GM23338 (cell line): ENCODE results near the gene GPR149. TPM values are rescaled to one million over a fixed set of nuclear protein-coding genes. Genes with fewer than 3 reads are reported as not detected.
A peak's percentile ranks its signal among the peaks of the same experiment; 100 is the strongest.

Experiments
- ATAC-seq: fragments of 200-7000 bp; cut with Tn5 transposase; 3 replicates; pipeline ENCODE4 v1.9.1; 2020
- DNase-seq: peaks from one replicate; pipeline ENCODE4 v3.0.0-alpha.2; 2015; ENCODE audit warnings: low spot score
- H2AFZ ChIP-seq: fragments of 200-600 bp; sonication (generic); 2 replicates; pipeline ENCODE4 v1.8.0; 2016; ENCODE audit warnings: antibody characterized with exemption, mild to moderate bottlenecking, moderate library complexity
- H3F3A ChIP-seq: fragments of 200-600 bp; sonication (generic); replicated peaks from 2 replicates; pipeline ENCODE4 v1.8.0; 2017; ENCODE audit warnings: antibody characterized with exemption, mixed run types, low read depth
- H3K27ac ChIP-seq: fragments of 200-600 bp; sonication (generic); 2 replicates; pipeline ENCODE4 v1.6.1; 2016; ENCODE audit warnings: low read depth
- H3K27me3 ChIP-seq: fragments of 200-600 bp; sonication (generic); 2 replicates; pipeline ENCODE4 v1.8.0; 2016; ENCODE audit warnings: mild to moderate bottlenecking, mixed run types, moderate library complexity; ENCODE audit not compliant: insufficient read depth
- H3K36me3 ChIP-seq: fragments of 200-600 bp; sonication (generic); 2 replicates; pipeline ENCODE4 v1.8.0; 2016; ENCODE audit warnings: mild to moderate bottlenecking; ENCODE audit not compliant: insufficient read depth
- H3K4me1 ChIP-seq: fragments of 200-600 bp; sonication (generic); 2 replicates; pipeline ENCODE4 v1.8.0; 2016; ENCODE audit warnings: mild to moderate bottlenecking, moderate library complexity; ENCODE audit not compliant: insufficient read depth
- H3K4me2 ChIP-seq: fragments of 200-600 bp; sonication (generic); 2 replicates; pipeline ENCODE4 v1.7.1; 2017; ENCODE audit warnings: mixed run types
- H3K4me3 ChIP-seq: fragments of 200-600 bp; sonication (generic); 2 replicates; pipeline ENCODE4 v1.6.1; 2016; ENCODE audit warnings: mixed run types
- H3K79me2 ChIP-seq: fragments of 200-600 bp; sonication (generic); replicated peaks from 2 replicates; pipeline ENCODE4 v1.8.0; 2017; ENCODE audit warnings: mild to moderate bottlenecking; ENCODE audit not compliant: insufficient read depth
- H3K9me2 ChIP-seq: fragments of 200-600 bp; sonication (generic); 2 replicates; pipeline ENCODE4 v1.8.0; 2017; ENCODE audit not compliant: insufficient read depth
- H4K20me1 ChIP-seq: fragments of 200-600 bp; sonication (generic); replicated peaks from 2 replicates; pipeline ENCODE4 v1.8.0; 2017; ENCODE audit warnings: mild to moderate bottlenecking; ENCODE audit not compliant: insufficient read depth
- H3K27ac Mint-ChIP-seq: 2 replicates; pipeline ENCODE4 v1.8.0; 2020; ENCODE audit warnings: inconsistent platforms, mild to moderate bottlenecking, moderate library complexity, mixed read lengths
- H3K27me3 Mint-ChIP-seq: 3 replicates; pipeline ENCODE4 v1.8.0; 2022; ENCODE audit warnings: low read depth, mild to moderate bottlenecking, moderate library complexity, mixed read lengths, inconsistent platforms; ENCODE audit not compliant: insufficient read depth, poor library complexity
- H3K36me3 Mint-ChIP-seq: 3 replicates; pipeline ENCODE4 v1.8.0; 2021; ENCODE audit warnings: low read depth, mild to moderate bottlenecking, inconsistent platforms, moderate library complexity, mixed read lengths
- H3K4me1 Mint-ChIP-seq: 3 replicates; pipeline ENCODE4 v1.8.0; 2020; ENCODE audit warnings: mild to moderate bottlenecking, inconsistent platforms, mixed read lengths
- H3K4me3 Mint-ChIP-seq: 3 replicates; pipeline ENCODE4 v1.8.0; 2021; ENCODE audit warnings: moderate library complexity, mild to moderate bottlenecking, inconsistent platforms, mixed read lengths
- H3K9me3 Mint-ChIP-seq: 3 replicates; pipeline ENCODE4 v1.8.0; 2020; ENCODE audit warnings: moderate library complexity, mild to moderate bottlenecking, inconsistent platforms, mixed read lengths
- CREB1 ChIP-seq: fragments of 250-450 bp; sonication (Bioruptor Pico); IDR thresholded peaks from 2 replicates; pipeline ENCODE4 v1.5.0; 2020; ENCODE audit warnings: low read depth, mild to moderate bottlenecking, moderate library complexity
- CTCF ChIP-seq, 2 experiments: fragments of 200-600 bp in 1 of 2; sonication (generic) in 1 of 2; conservative IDR thresholded peaks; 2 replicates each; pipeline versions ENCODE4 v1.5.1 to v1.6.1; 2016 to 2017; ENCODE audit warnings: antibody characterized with exemption in 2 of 2, low read depth in 2 of 2, mild to moderate bottlenecking in 2 of 2, moderate library complexity in 1 of 2
- EZH2 ChIP-seq: fragments of 200-600 bp; sonication (generic); IDR thresholded peaks from one replicate; pipeline ENCODE4 v1.8.0; 2017; ENCODE audit warnings: antibody characterized with exemption, mild to moderate bottlenecking, low read depth; ENCODE audit not compliant: unreplicated experiment
- EZH2phosphoT487 ChIP-seq: fragments of 200-600 bp; sonication (generic); IDR thresholded peaks from one replicate; pipeline ENCODE4 v1.8.1; 2018; ENCODE audit warnings: antibody characterized with exemption; ENCODE audit not compliant: unreplicated experiment
- JUNB ChIP-seq: IDR thresholded peaks from one replicate; pipeline ENCODE4 v1.6.1; 2016; ENCODE audit warnings: antibody characterized with exemption; ENCODE audit not compliant: unreplicated experiment
- NANOG ChIP-seq: IDR thresholded peaks from 2 replicates; pipeline ENCODE4 v1.6.1; 2016; ENCODE audit warnings: antibody characterized with exemption, borderline replicate concordance
- POLR2AphosphoS5 ChIP-seq: IDR thresholded peaks from 2 replicates; pipeline ENCODE4 v1.6.1; 2016; ENCODE audit warnings: antibody characterized with exemption, low read depth
- REST ChIP-seq: IDR thresholded peaks from one replicate; pipeline ENCODE4 v1.6.1; 2018; ENCODE audit warnings: antibody characterized with exemption; ENCODE audit not compliant: unreplicated experiment
- STAT1 ChIP-seq: IDR thresholded peaks from one replicate; pipeline ENCODE4 v1.6.1; 2016; ENCODE audit warnings: antibody characterized with exemption; ENCODE audit not compliant: unreplicated experiment
- ZNF114 ChIP-seq: fragments of 250-450 bp; sonication (Bioruptor Pico); IDR thresholded peaks from 2 replicates; pipeline ENCODE4 v1.5.0; 2020; ENCODE audit warnings: mild to moderate bottlenecking, moderate library complexity
- polyA plus RNA-seq: library from polyadenylated mRNA; unstranded; fragments of >200 nt; fragmentation: Nextera tagmentation; extraction: Ambion mirVana; gene quantifications from 2 replicates; pipeline ENCODE4 v1.2.1, GENCODE V29; 2016
- total RNA-seq: library from RNA; depleted of rRNA; stranded (reverse); fragments of >200 nt; shearing (Covaris generic); gene quantifications from 2 replicates; pipeline ENCODE4 v1.2.3, GENCODE V29; 2014

Gene GPR149
- total and polyA plus RNA-seq, 2 experiments from 2014 or later = 0.11 to 0.21 TPM

- H3K27ac Mint-ChIP-seq = no peak overlapping the region
- Histone ChIP-seq H3K9me2 (no peaks in the 10 kb centered on the region), H2AFZ (no peak overlapping the region), H4K20me1 (no peaks in the 10 kb centered on the region), H3K27ac (no peak overlapping the region), H3F3A (no peaks in the 10 kb centered on the region), H3K79me2 (no peaks in the 10 kb centered on the region), H3K27me3 (no peaks in the 10 kb centered on the region), H3K36me3 (no peaks in the 10 kb centered on the region), H3K4me3 (no peak overlapping the region), H3K4me2 (no peak overlapping the region), H3K4me1 (no peaks in the 10 kb centered on the region)
- H3K27me3 Mint-ChIP-seq = no peaks in the 10 kb centered on the region
- TF ChIP-seq EZH2 = no peak
- peak; percentile 90 for TF ChIP-seq REST
- DNase-seq = peak; percentile 68
- H3K4me1 Mint-ChIP-seq = no peaks in the 10 kb centered on the region
- H3K36me3 Mint-ChIP-seq = no peaks in the 10 kb centered on the region
- H3K9me3 Mint-ChIP-seq = no peaks in the 10 kb centered on the region; the same call in 2 of the 3 replicates
- ATAC-seq = no peak
- no peak overlapping the region for H3K4me3 Mint-ChIP-seq
Observed at GRCh38 chr3:154421083-154421482, 8.9 kb downstream of the GPR149 start.

GRCh38 chr3:154398084-154398967, 31.7 kb downstream of the GPR149 start:
- no peaks in the 10 kb centered on the region for H3K27me3 Mint-ChIP-seq
- ATAC-seq (no peak), DNase-seq (no peak)
- H3K27ac Mint-ChIP-seq = peak overlapping the region; percentile 78
- H3K4me3 Mint-ChIP-seq = no peak overlapping the region
- Histone ChIP-seq H3K4me2 (peak overlapping the region; percentile 33; the same call in 1 of the 2 replicates), H3K27me3 (no peaks in the 10 kb centered on the region), H3K36me3 (no peaks in the 10 kb centered on the region), H2AFZ (no peak overlapping the region), H3F3A (no peaks in the 10 kb centered on the region), H3K9me2 (no peaks in the 10 kb centered on the region), H3K79me2 (no peaks in the 10 kb centered on the region), H4K20me1 (no peaks in the 10 kb centered on the region), H3K4me1 (peaks cover 9% of the 10 kb centered on the region; the same call in 1 of the 2 replicates), H3K27ac (no peak overlapping the region), H3K4me3 (peak overlapping the region; percentile 4; the same call in 1 of the 2 replicates)
- no peaks in the 10 kb centered on the region for H3K36me3 Mint-ChIP-seq
- TF ChIP-seq JUNB (no peak), NANOG (0 out of 2 replicates have a peak, but pooled peaks have one; percentile 24)
- no peaks in the 10 kb centered on the region for H3K9me3 Mint-ChIP-seq
- H3K4me1 Mint-ChIP-seq = peaks cover 15% of the 10 kb centered on the region

DNA sequence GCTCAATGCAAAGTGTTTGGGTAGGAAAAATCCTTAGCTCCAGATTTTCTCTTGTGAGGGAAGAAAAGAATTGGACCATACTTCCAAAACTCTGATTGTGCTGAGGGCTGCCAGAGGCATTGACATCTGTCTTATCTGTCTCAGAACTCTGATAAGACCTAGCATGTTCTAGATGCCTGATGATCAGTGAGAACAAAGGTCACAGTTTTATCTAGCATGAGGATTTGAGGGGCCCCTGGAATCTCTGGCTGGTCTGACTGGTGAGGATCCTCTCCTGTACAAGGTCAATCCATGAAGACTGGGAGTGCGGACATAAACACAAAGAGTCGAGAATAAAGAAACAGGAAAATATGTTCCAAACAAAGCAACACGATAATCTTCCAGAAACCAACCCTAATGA, 40.1 kb downstream of the GPR149 start:
- no peak overlapping the region for H3K27ac Mint-ChIP-seq
- no peak for ATAC-seq
- H3K4me3 ChIP-seq = no peak overlapping the region
- TF ChIP-seq CREB1 (CRISPR knock-in tag) = no peak
- no peak for TF ChIP-seq POLR2AphosphoS5
- no peak for TF ChIP-seq NANOG
- no peak for TF ChIP-seq ZNF114 (CRISPR knock-in tag)
- no peak for TF ChIP-seq STAT1
- TF ChIP-seq EZH2 = no peak
- TF ChIP-seq CTCF (conservative IDR thresholded peaks at IDR 0.05; ENCODE audit: low read depth in 2 of 2) = no peak
- no peak for TF ChIP-seq EZH2phosphoT487

More for the DNA sequence above, 40.1 kb downstream of the GPR149 start:
- Mint-ChIP-seq H3K4me1 (no peaks in the 10 kb centered on the region; the same call in 2 of the 3 replicates), H3K27me3 (no peaks in the 10 kb centered on the region), H3K9me3 (no peaks in the 10 kb centered on the region), H3K4me3 (no peak overlapping the region), H3K36me3 (no peaks in the 10 kb centered on the region)
- Histone ChIP-seq H3K27me3 (no peaks in the 10 kb centered on the region), H3K79me2 (no peaks in the 10 kb centered on the region), H3K4me2 (no peak overlapping the region), H3F3A (no peaks in the 10 kb centered on the region), H2AFZ (peak overlapping the region; percentile 18; the same call in 1 of the 2 replicates), H3K4me1 (no peaks in the 10 kb centered on the region), H4K20me1 (no peaks in the 10 kb centered on the region), H3K27ac (no peak overlapping the region), H3K36me3 (no peaks in the 10 kb centered on the region), H3K9me2 (no peaks in the 10 kb centered on the region)
- no peak for DNase-seq
